Measurements from ENCODE around the gene SENP6.
"Not testable (repeated sequence)": the region's sequence is repeated elsewhere in the genome, so short reads cannot be mapped to it uniquely, and the experiment has no call there.

- not testable (repeated sequence) for TF ChIP-seq POLR2A (IDR thresholded peaks at IDR 0.05; ENCODE audit: low read depth, low read length); POLR2AphosphoS5 (IDR thresholded peaks at IDR 0.05; ENCODE audit: low read depth, low read length); POU2F2 (IDR thresholded peaks at IDR 0.05; ENCODE audit: low read depth, low read length); PAX5 (IDR thresholded peaks at IDR 0.05; ENCODE audit: insufficient read depth, low read length, severe bottlenecking)
Observed at GRCh38 chr6:75596380-75596779, 5.3 kb upstream of the SENP6 start.

All from GM12891 (cell line).